HepG2 (cell line): Measurements from ENCODE around the gene CCDC183. TPM values are rescaled to one million over a fixed set of nuclear protein-coding genes. Genes with fewer than 3 reads are reported as not detected.

Experiments
- CAMTA2 ChIP-seq: sonication (generic); formaldehyde crosslinking; IDR thresholded peaks from 2 replicates; pipeline ENCODE4 v1.4.0; 2020; ENCODE audit warnings: mild to moderate bottlenecking, missing genetic modification reagents, borderline replicate concordance
- CBX2 ChIP-seq, 2 experiments: fragments of 200-600 bp in 1 of 2; sonication (generic); formaldehyde crosslinking in 1 of 2; IDR thresholded peaks; 2 replicates each; pipeline versions ENCODE4 v1.7.0 to v1.8.1; 2018 to 2022; ENCODE audit warnings: low read depth in 2 of 2, low read length in 1 of 2, mild to moderate bottlenecking in 1 of 2, missing genetic modification reagents in 1 of 2
- ETV6 ChIP-seq: sonication (generic); formaldehyde crosslinking; conservative IDR thresholded peaks from 2 replicates; pipeline ENCODE4 v1.4.0; 2020; ENCODE audit warnings: missing genetic modification reagents
- KLF9 ChIP-seq: IDR thresholded peaks from 2 replicates; pipeline ENCODE4 v1.6.1; 2016; ENCODE audit warnings: low read depth
- MEIS1 ChIP-seq: sonication (generic); formaldehyde crosslinking; IDR thresholded peaks from 2 replicates; pipeline ENCODE4 v1.9.0; 2021; ENCODE audit warnings: mild to moderate bottlenecking, missing genetic modification reagents, moderate library complexity, borderline replicate concordance
- NFE2L2 ChIP-seq: fragments of 150-350 bp; IDR thresholded peaks from 2 replicates; pipeline ENCODE4 v1.6.1; 2014; ENCODE audit warnings: low read length
- NPAS2 ChIP-seq: sonication (generic); formaldehyde crosslinking; IDR thresholded peaks from 2 replicates; pipeline ENCODE4 v1.8.0; 2022; ENCODE audit warnings: mild to moderate bottlenecking, missing genetic modification reagents, borderline replicate concordance
- REPIN1 ChIP-seq: sonication (generic); formaldehyde crosslinking; IDR thresholded peaks from 2 replicates; pipeline ENCODE4 v1.8.0; 2022; ENCODE audit warnings: missing genetic modification reagents, low read depth, mild to moderate bottlenecking, borderline replicate concordance
- SIX4 ChIP-seq: sonication (generic); formaldehyde crosslinking; IDR thresholded peaks from 2 replicates; pipeline ENCODE4 v1.4.0; 2020; ENCODE audit warnings: missing genetic modification reagents
- SMARCE1 ChIP-seq: fragments of 450-650 bp; IDR thresholded peaks from 2 replicates; pipeline ENCODE4 v1.6.1; 2017; ENCODE audit warnings: borderline replicate concordance
- SNRNP70 ChIP-seq: fragments of 200-400 bp; formaldehyde crosslinking; IDR thresholded peaks from 2 replicates; pipeline ENCODE4 v1.6.1; 2017; ENCODE audit warnings: mild to moderate bottlenecking, low read depth, low read length, moderate library complexity
- ZNF317 ChIP-seq: sonication (generic); formaldehyde crosslinking; IDR thresholded peaks from 2 replicates; pipeline ENCODE4 v1.5.0; 2020; ENCODE audit warnings: mild to moderate bottlenecking, missing genetic modification reagents
- ZNF329 ChIP-seq: sonication (generic); formaldehyde crosslinking; IDR thresholded peaks from 2 replicates; pipeline ENCODE4 v1.9.0; 2021; ENCODE audit warnings: low read depth, mild to moderate bottlenecking, missing genetic modification reagents
- ZNF431 ChIP-seq: sonication (generic); formaldehyde crosslinking; IDR thresholded peaks from 2 replicates; pipeline ENCODE4 v1.9.0; 2022; ENCODE audit warnings: missing genetic modification reagents, low read depth, mild to moderate bottlenecking, borderline replicate concordance
- ZNF777 ChIP-seq: sonication (generic); formaldehyde crosslinking; IDR thresholded peaks from 2 replicates; pipeline ENCODE4 v1.4.0; 2020; ENCODE audit warnings: missing genetic modification reagents
- polyA plus RNA-seq, 8 experiments: library from polyadenylated mRNA; depleted of rRNA in 3 of 8; stranded (reverse) in 7 of 8; unstranded in 1 of 8; fragments of >200 nt; fragmentation: Illumina TruSeq in 4 of 8; extraction: Trizol in 4 of 8; gene quantifications; 2 replicates each; pipeline versions ENCODE4 v1.2.1 to v1.2.3, GENCODE V29; 2011 to 2016; ENCODE audit warnings: low read depth in 4 of 8, missing spikeins in 1 of 8, mixed read lengths in 1 of 8; ENCODE audit not compliant: insufficient read depth in 1 of 8
- total RNA-seq, 5 experiments: library from RNA; depleted of rRNA; stranded (reverse); fragments of >200 nt; fragmentation: Illumina TruSeq; extraction: Trizol; gene quantifications; 2 replicates each; pipeline ENCODE4 v1.2.3, GENCODE V29; 2016; ENCODE audit warnings: low read depth in 1 of 5
- TF ChIP-seq, protein P1 (sequence below): sonication (generic); formaldehyde crosslinking; IDR thresholded peaks from 2 replicates; pipeline ENCODE4 v1.4.0; 2020; ENCODE audit warnings: missing genetic modification reagents, mild to moderate bottlenecking, borderline replicate concordance
- TF ChIP-seq, protein P2 (sequence below): sonication (generic); formaldehyde crosslinking; IDR thresholded peaks from 2 replicates; pipeline ENCODE4 v1.8.0; 2022; ENCODE audit warnings: missing genetic modification reagents, mild to moderate bottlenecking, inconsistent platforms, borderline replicate concordance
- TF ChIP-seq, protein P3 (sequence below): sonication (generic); formaldehyde crosslinking; IDR thresholded peaks from 2 replicates; pipeline ENCODE4 v1.4.0; 2020; ENCODE audit warnings: missing genetic modification reagents
- TF ChIP-seq, protein P4 (sequence below): sonication (generic); formaldehyde crosslinking; IDR thresholded peaks from 2 replicates; pipeline ENCODE4 v1.8.1; 2022; ENCODE audit warnings: low read depth, mild to moderate bottlenecking, missing genetic modification reagents

Gene CCDC183
- total and polyA plus RNA-seq, 2 of the 13 experiments (the other 11 are each of a cell fraction or from before 2014, with no cell fraction given) = 5.0 to 66.4 TPM

DNA sequence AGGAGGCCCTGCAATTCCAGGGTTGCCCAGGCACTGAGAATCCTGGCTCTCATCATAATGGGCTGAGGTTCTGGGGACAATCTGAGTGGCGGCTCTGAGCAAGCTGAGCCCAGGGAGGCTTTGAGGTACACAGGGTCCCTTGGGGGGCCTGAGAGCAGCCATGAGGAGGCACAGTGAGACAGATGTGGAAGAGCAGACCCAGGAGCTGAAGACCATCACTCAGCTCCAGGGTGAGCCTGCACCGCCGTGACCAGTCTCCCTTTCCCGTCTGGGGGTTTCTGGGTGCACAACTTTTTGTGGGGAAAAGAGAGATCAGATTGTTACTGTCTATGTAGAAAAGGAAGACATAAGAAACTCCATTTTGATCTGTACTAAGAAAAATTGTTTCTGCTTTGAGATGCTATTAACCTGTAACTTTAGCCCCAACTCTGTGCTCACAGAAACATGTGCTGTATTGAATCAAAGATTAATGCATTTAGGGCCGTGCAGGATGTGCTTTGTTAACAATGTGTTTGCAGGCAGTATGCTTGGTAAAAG is at the start of gene CCDC183 (continued):
- TF ChIP-seq SNRNP70 (no peak), ZNF329 (CRISPR knock-in tag) (0 out of 2 replicates have a peak, but pooled peaks have one; percentile 16), ZNF777 (CRISPR knock-in tag) (no peak), KLF9 (CRISPR knock-in tag) (no peak), NPAS2 (no peak), REPIN1 (CRISPR knock-in tag) (no peak), SIX4 (CRISPR knock-in tag) (no peak), CBX2 (IDR thresholded peaks at IDR 0.05; ENCODE audit: low read depth, low read length) (no peak), CBX2 (CRISPR knock-in tag; IDR thresholded peaks at IDR 0.05; ENCODE audit: low read depth) (no peak), CAMTA2 (CRISPR knock-in tag) (0 out of 2 replicates have a peak, but pooled peaks have one; percentile 35), ZNF431 (CRISPR knock-in tag) (no peak), SMARCE1 (no peak), ZNF317 (no peak), MEIS1 (no peak), NFE2L2 (no peak), ETV6 (CRISPR knock-in tag) (no peak)
- TF ChIP-seq, protein P1, sequence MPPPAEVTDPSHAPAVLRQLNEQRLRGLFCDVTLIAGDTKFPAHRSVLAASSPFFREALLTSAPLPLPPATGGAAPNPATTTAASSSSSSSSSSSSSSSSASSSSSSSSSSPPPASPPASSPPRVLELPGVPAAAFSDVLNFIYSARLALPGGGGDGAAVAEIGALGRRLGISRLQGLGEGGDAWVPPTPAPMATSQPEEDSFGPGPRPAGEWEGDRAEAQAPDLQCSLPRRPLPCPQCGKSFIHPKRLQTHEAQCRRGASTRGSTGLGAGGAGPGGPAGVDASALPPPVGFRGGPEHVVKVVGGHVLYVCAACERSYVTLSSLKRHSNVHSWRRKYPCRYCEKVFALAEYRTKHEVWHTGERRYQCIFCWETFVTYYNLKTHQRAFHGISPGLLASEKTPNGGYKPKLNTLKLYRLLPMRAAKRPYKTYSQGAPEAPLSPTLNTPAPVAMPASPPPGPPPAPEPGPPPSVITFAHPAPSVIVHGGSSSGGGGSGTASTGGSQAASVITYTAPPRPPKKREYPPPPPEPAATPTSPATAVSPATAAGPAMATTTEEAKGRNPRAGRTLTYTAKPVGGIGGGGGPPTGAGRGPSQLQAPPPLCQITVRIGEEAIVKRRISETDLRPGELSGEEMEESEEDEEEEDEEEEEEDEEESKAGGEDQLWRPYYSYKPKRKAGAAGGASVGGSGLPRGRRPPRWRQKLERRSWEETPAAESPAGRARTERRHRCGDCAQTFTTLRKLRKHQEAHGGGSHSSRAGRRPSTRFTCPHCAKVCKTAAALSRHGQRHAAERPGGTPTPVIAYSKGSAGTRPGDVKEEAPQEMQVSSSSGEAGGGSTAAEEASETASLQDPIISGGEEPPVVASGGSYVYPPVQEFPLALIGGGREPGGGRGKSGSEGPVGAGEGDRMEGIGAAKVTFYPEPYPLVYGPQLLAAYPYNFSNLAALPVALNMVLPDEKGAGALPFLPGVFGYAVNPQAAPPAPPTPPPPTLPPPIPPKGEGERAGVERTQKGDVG = no peak
- TF ChIP-seq, protein P2, sequence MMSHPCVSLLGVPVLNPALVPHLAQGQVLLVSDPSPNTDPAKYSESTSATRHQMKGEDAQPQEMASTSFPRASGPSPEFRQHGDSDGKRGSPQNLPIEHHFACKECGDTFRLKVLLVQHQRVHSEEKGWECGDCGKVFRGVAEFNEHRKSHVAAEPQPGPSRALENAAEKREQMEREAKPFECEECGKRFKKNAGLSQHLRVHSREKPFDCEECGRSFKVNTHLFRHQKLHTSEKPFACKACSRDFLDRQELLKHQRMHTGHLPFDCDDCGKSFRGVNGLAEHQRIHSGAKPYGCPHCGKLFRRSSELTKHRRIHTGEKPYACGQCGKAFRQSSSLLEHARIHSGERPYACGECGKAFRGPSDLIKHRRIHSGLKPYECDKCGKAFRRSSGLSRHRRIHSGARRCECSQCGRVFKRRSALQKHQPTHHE (CRISPR knock-in tag) = no peak
- TF ChIP-seq, protein P3, sequence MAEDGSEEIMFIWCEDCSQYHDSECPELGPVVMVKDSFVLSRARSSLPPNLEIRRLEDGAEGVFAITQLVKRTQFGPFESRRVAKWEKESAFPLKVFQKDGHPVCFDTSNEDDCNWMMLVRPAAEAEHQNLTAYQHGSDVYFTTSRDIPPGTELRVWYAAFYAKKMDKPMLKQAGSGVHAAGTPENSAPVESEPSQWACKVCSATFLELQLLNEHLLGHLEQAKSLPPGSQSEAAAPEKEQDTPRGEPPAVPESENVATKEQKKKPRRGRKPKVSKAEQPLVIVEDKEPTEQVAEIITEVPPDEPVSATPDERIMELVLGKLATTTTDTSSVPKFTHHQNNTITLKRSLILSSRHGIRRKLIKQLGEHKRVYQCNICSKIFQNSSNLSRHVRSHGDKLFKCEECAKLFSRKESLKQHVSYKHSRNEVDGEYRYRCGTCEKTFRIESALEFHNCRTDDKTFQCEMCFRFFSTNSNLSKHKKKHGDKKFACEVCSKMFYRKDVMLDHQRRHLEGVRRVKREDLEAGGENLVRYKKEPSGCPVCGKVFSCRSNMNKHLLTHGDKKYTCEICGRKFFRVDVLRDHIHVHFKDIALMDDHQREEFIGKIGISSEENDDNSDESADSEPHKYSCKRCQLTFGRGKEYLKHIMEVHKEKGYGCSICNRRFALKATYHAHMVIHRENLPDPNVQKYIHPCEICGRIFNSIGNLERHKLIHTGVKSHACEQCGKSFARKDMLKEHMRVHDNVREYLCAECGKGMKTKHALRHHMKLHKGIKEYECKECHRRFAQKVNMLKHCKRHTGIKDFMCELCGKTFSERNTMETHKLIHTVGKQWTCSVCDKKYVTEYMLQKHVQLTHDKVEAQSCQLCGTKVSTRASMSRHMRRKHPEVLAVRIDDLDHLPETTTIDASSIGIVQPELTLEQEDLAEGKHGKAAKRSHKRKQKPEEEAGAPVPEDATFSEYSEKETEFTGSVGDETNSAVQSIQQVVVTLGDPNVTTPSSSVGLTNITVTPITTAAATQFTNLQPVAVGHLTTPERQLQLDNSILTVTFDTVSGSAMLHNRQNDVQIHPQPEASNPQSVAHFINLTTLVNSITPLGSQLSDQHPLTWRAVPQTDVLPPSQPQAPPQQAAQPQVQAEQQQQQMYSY = no peak
- TF ChIP-seq, protein P4, sequence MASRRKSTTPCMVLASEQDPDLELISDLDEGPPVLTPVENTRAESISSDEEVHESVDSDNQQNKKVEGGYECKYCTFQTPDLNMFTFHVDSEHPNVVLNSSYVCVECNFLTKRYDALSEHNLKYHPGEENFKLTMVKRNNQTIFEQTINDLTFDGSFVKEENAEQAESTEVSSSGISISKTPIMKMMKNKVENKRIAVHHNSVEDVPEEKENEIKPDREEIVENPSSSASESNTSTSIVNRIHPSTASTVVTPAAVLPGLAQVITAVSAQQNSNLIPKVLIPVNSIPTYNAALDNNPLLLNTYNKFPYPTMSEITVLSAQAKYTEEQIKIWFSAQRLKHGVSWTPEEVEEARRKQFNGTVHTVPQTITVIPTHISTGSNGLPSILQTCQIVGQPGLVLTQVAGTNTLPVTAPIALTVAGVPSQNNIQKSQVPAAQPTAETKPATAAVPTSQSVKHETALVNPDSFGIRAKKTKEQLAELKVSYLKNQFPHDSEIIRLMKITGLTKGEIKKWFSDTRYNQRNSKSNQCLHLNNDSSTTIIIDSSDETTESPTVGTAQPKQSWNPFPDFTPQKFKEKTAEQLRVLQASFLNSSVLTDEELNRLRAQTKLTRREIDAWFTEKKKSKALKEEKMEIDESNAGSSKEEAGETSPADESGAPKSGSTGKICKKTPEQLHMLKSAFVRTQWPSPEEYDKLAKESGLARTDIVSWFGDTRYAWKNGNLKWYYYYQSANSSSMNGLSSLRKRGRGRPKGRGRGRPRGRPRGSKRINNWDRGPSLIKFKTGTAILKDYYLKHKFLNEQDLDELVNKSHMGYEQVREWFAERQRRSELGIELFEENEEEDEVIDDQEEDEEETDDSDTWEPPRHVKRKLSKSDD (CRISPR knock-in tag) = no peak
